Femur (tissue), 1 donor: ENCODE data around the gene APOL5.
"Not testable (repeated sequence)": the region's sequence is repeated elsewhere in the genome, so short reads cannot be mapped to it uniquely, and the experiment has no call there.

Source experiments
- DNase-seq: peaks from one replicate; pipeline ENCODE4 v3.0.0-alpha.2; 2017

The APOL5 gene

DNA sequence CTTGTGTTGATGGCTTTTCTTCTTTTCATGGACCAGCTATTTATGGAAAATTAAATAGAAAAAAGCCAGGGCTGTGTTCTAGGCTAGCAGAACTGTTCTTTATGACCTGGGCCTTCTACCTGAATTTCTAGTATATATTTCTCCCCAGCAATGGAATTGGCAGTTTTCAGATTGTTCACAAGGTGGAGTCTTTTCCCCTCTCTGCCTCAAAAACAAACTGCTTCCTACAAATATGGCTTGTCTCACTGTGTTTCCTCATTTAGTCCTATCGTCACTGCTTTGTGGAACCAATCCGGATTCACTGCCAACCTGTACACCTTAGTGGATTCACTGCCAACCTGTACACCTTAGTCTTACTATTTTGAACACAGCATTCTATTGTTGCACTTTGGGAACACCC, 5.0 kb upstream of the APOL5 start:
- no peak for DNase-seq

DNA sequence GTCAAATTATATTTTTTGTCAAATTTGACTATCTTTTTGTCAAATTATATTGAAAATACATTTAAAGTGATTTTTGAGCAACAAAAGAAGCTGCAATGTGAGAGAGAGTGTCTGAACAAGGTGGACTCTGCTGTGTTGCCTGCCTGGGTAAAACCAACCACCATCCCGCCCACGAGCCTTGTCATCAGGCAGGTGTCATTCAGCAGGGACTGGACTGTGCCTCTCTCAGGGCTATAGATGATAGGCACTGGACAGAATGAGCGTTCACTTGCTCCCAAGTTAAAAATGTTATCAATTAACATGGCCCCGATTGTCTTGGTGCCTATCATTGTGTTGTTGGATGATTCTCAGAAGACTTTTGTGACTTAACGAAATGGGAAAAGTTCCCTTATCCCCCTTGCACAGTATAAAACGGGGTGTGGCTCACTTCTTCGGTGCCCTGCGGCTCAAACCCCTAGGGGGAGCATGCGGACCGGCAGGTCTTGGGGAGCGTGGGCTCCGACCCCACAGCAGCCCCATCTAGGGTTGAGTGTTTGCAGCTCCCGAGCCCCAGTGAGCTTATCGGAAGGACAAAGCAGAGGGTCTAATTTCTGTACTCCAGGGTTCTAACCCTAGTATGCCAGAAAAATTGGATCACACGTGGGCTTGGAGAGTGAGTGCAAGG, 1.7 kb downstream of the APOL5 start:
- DNase-seq = no peak

DNA sequence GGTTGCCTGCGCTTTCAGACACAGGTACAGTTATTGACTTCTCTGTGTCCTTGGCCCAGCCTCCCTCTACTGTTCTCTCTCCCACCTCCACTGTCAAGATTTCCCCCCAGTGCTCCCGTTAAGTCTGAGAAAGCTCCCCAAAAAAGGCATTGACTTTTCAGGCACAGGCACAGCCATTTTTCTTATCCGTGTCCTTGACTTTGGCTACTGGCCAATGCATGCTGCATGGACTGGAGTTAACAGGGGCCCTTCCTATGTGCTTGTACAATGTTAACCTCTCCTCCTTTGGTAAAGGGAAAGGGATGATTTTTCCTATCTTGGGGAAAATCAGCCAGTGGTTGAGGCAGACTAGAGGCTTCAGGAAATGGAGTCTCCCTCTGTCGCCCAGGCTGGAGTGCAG, 4.3 kb downstream of the APOL5 start:
- no peak for DNase-seq

DNA sequence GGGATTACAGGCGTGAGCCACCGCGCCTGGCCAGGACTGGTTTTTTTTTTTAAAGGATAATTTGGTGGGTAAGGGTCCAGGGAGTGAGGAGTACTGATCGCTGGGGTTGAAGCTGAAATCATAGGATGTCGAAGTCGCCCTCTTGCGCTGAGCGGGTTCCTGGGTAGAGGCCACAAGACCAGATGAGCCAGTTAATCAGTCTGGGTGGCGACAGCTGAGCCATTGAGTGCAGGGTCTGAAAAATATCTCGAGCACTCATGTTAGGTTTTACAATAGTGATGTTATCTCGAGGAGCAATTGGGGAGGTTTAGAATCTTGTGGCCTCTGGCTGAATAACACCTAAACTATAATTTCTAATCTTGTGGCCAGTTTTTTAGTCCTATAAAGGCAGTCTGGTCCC, 7.8 kb downstream of the APOL5 start:
- DNase-seq = no peak

DNA sequence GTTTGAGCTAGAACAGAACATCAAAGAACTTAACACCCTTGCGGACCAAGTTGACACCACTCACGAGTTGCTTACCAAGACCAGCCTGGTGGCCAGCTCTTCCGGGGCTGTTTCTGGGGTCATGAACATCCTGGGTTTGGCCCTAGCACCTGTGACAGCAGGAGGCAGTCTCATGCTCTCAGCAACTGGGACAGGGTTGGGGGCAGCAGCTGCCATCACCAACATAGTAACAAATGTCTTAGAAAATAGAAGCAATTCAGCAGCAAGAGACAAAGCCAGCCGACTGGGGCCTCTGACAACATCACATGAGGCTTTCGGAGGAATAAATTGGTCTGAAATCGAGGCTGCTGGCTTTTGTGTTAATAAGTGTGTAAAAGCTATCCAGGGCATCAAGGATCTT, 8.7 kb downstream of the APOL5 start:
- no peak for DNase-seq

- DNase-seq = no peak
Observed at GRCh38 chr22:35726933-35727332, 9.3 kb downstream of the APOL5 start.

GRCh38 chr22:35727436-35727835, 9.8 kb downstream of the APOL5 start:
- no peak for DNase-seq

DNA sequence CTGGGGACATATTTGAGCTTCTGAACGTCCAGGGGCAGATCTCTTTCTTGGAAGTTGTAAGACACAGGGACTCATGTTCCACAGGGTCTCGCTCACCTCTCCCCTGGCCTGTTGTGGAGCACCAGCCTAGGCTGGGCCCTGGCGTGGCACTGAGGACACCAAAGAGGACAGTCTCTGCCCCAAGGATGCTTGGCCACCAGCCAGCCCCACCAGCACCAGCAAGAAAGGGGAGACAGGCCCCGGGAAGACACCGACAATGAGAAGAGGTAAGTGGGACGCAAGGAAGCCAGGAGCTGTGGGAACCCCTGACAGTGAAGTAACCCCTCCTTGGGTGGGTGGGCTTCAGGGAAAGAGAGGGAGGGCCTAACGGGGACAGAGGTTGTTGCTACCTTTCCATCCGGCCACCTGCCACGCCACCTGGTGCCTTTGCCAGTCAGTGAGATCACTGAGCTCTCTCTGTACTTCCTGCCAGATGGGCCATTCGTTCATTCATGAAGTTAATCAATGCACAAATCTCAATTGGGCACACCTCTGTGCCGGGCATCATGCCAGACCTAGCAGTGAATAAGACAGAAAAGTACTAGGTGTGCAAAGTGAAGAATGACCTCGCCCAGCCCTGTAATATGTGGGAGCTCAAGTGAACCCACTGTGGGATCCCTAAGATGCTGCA, 11.1 kb downstream of the APOL5 start:
- no peak for DNase-seq

- no peak for DNase-seq
Observed at GRCh38 chr22:35729309-35729698, 11.6 kb downstream of the APOL5 start.

DNA sequence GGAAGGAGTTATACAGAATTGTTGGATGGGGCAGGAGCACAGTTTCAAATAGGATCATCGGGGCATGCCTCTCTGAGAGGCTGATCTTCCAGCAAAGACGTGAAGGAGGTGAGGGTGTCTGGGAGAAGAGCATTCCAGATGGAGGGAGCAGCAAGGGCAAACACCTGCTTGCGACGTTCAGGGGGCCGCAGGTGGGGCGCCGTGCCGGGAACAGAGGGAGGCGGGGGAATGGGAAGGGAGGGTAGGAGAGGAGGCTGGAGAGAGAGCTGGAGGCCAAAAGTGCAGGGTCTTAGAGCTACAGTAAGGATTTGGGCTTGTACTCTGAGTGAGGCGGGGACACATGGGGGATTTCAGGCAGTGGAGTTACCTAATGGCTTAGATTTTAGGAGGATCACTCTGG, 13.6 kb downstream of the APOL5 start:
- no peak for DNase-seq

GRCh38 chr22:35732116-35732515, 14.4 kb downstream of the APOL5 start:
- DNase-seq = no peak

DNA sequence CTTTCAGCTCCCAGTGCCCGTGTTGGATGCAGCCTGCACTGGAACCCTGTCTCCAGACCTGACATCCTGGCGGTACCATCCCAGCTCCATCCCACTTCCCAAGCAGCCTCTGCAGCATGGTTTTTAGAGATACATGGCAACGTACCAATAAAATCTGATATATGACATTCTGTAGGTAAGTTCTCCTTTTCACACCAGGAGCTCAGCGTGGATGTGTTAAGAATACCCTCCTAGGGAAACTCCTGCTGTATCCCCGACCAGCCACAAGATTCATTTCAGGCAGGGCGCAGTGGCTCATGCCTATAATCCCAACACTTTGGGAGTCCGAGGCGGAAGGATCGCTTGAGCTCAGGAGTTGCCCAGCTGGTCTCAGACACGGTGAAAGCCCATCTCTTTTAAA, 15.4 kb downstream of the APOL5 start:
- DNase-seq = no peak

DNA sequence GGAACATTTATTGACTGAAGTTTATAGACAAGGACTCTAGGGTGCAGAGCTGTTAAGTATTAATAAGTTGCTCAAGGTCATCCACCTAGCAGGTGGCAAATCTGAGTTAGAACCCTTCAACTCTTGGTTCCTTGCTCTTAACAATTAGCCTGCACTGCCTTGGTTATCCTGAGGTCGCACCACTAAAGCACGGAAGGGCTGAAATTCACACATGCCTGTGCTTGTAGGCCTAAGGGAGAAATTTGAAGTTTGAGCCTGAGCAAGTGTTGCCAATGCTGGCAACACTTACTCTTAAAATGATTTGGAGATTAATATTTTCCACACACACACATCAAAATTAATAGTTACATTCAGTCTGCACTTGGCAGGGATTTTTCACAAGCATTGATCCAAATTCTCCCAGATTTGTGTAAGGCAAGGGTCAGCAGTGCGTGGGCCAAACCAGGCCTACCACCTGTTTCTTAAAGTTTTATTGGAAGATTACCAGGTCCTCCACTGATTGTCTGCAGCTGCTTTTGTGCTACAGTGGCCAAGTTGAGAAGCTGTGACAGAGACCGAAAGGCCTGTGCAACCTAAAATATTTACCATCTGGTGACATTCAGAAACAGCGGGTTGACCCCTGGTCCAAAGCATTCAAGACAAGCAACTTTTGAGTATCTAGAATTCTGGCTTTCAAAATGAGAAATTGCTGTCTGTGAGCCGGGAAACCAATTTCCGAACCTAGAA, 16.3 kb downstream of the APOL5 start:
- peak; percentile 83 for DNase-seq

DNA sequence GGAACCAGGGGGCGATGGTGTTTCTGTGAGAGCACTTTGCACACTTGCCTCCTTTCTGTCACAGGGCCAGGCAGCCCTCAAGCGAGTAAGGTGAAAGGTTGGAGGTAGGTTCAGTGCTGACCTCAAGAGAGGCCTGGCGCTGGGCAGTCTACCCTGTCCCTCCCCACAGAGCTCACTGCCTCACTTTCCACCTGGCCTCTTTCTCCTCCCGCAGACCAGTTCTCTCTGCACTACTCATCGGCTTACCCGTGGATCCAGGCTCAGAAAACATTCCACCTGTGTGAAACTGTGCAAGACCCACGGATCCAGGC, 16.8 kb downstream of the APOL5 start:
- DNase-seq = no peak

DNA sequence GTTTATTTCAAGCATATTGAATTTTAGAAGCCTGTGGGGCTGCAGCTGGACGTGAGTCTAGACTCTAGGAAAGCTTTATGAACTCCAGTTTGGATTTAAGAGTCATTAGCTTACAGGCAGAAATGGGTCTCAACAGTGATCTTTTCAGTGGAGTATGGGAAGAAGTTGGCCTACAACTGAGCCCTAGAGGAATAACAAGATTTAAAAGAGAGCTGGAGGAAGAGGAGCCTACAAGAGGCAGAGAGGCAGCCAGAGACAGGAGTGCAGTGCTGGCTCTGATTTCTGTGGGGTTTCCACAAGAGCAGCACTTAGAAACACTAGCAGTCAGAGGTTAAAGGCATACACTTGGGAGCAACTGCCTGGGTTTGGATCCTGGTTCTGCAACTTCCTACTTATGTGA, 17.9 kb downstream of the APOL5 start:
- no peak for DNase-seq

DNA sequence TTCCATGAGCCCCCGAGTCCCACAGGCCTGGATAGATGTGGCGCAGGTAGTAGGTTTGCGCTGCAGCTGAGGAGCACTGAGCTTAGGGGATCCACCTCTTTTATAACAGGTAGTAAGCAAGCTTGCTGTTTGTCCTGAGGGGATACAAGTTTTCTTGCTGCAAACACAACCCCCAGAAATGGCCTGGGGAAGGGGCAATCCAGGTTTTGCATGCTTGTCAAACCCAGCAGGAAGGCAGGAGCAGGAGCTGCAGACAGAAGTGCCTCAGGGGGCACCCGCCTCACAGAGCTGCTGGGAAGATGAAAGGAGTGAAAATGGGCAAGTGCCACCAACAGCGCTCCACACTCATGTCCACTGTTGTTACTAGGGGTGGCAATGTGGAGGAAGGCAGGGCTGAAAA, 18.5 kb downstream of the APOL5 start:
- DNase-seq = no peak

DNA sequence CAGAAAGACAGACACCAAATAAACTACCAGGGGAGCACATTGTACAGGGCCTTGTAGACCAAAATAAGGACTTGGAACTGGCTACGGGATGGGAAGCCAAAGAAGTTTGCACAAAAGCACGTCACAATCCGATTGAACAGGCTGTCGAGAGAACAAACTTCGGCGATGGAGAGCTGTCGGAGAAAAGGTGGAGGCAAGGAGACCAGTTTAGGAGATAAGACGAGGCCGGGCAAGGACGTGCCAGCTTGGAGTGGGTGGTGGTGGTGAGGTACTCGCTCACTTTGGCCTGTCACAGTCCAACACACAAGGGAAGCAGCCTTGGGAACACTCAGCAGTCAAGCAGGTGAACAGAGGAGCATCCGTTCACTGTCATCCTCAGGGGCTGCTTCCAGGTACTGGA, 19.0 kb downstream of the APOL5 start:
- no peak for DNase-seq

DNA sequence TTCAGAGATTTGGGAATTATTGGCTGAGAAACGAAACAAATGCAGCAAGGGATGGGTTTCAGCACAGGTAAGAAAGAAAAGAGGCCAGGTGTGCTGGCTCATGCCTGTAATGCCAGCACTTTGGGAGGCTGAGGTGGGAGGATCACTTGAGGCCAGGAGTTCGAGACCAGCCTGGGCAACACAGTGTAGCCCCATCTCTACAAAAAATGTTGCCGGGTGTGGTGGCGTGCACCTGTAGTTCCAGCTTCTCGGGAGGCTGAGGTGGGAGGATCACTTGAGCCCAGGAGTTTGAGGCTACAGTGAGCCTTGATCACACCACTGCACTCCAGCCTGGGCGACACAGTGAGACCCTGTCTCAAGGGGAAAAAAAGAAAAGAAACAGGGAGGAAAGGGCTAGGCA, 20.2 kb downstream of the APOL5 start:
- DNase-seq = not testable (repeated sequence)

DNA sequence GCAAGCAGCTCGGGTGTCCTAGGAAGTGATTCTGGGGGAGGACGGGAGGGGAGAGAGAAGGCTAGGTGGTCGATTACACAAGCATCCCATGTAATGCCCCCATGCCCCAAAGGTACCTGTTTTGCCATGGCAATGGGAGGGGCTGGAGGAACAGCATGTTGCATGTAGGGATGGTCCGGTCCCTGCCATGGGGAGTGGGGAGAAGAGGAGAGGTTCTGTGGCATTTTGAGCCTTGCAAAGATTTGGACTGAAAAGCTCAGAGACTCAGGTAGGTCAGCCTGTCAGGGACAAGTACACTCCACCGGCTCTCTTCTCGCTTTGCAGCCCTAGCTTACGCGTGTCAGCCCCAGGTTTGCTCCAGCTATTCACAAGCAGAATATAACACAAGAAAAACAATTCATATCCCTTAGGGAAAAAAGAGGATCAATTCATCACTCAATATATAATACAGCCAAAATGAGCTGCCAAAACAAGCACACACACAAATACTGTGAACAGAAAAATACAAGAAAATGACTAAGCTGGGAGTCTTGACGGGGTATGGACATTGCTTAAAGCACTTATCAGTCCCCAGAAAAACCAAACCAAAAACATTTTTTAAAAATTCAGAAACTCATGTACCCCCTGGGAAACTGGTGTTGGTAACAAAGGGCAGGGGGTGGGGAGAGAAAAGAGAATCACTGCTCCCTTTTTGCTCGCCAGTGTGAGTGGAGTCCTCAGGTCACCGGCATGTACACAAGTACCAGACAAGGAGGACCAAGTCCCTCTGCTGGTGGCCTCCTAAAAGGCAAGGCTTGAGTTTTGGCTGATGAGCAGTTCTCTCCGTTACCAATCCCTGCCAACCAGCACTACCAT, 21.6 kb downstream of the APOL5 start:
- no peak for DNase-seq

DNA sequence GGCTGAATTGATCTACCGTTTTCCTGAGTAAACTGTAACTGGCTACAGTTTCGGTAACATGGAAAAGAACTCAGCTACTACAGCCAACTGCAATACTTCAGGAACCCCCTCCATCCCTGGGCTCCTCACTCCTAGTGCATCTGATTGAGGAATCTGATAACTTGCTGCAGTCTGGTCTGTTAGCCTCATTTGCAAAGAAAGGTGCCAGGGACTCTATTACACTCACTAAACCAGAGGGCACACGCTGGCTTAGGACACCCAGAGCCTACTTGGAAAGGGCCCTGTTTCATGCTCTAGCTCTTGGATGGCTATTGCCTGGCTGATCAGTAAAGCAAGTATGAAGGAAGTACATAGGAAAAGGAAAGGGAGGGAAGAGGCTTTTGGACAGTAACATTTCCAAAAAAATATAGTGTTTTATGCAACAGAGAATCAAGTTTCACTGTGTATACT, 22.3 kb downstream of the APOL5 start:
- no peak for DNase-seq

DNA sequence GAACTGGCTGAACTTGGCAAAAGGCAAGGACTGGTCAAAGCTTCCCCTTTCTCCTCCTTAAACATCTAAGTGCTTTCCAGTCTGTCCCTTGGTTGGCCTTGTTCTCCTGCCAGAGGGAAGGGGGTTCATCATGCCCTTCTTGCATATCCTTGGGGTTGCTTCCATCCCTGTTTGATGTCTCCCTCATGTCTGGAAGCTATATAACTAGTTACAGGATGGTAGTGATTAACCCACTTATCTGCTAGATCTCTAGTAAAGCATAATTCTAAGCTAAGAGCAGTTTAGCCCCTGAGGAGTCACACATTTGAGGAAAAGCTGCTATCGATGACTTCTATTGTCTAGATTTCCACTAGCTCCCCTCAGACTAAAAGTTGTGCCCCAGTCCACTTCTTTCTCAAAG, 22.9 kb downstream of the APOL5 start:
- no peak for DNase-seq

DNA sequence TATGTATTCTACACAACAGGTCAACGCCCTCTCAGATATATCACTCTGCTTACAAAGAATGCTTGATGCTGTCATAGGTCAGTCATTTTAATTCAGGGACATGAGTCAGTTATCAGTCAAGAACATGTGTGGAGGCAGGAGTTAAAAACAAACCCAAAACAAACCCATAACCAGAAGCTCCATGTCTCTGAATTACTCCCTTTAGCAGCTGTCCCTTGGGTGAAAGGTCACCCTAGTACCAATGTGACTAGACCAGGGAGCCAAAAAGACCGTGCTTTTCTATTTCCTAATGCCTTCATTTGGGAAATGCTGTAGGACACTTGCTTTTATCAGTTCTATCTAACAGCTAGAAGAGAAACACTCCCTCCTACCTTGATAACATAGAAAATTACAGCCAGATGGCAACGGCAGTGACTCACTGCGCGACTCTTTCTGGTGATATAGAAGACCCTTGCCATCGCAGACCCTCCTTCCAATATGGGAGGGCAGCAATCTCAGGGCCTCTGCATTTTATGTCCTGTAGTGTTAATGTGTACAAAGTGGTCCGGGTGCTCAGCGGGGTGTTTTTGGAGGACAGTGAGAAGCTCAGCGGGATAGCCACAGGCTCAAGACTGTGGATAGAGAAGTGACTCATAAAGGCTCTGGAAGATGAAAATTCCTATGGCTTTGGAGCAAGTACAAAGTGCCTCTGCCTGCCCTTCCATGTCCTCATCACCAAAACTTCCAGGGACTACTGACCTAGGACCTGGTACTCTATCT, 24.8 kb downstream of the APOL5 start:
- no peak for DNase-seq
